SK-N-MC (cell line): ENCODE data around the gene GLTPD2.

Source experiments
- EZH2 ChIP-seq: fragments of 200-600 bp; sonication (generic); IDR thresholded peaks from one replicate; pipeline ENCODE4 v1.6.1; 2017; ENCODE audit warnings: antibody characterized with exemption
- POLR2AphosphoS5 ChIP-seq: IDR thresholded peaks from 2 replicates; pipeline ENCODE4 v1.6.1; 2012; ENCODE audit warnings: mild to moderate bottlenecking, low read depth, low read length, borderline replicate concordance

- TF ChIP-seq POLR2AphosphoS5 (no peak), EZH2 (no peak)
Measured at GRCh38 chr17:4790705-4791088, 1.9 kb downstream of the GLTPD2 start.
